Dedifferentiated amniotic fluid mesenchymal stem cell (primary cell): ENCODE data around the gene ABLIM1.

Source experiments
- DNase-seq: peaks from one replicate; pipeline ENCODE4 v3.0.0-alpha.2; 2016; ENCODE audit errors: extremely low spot score

ABLIM1 gene

GRCh38 chr10:114584419-114584818, 73.7 kb downstream of the ABLIM1 start:
- DNase-seq = peak; percentile 43

GRCh38 chr10:114581071-114581470, 77.0 kb downstream of the ABLIM1 start:
- DNase-seq = no peak

- DNase-seq = peak; percentile 91
Observed at GRCh38 chr10:114577133-114577532, 80.9 kb downstream of the ABLIM1 start.

- DNase-seq = no peak
Observed at GRCh38 chr10:114576716-114577115, 81.4 kb downstream of the ABLIM1 start.

- no peak for DNase-seq
Observed at GRCh38 chr10:114576132-114576487, 82.0 kb downstream of the ABLIM1 start.

- no peak for DNase-seq
Observed at GRCh38 chr10:114575417-114576131, 82.5 kb downstream of the ABLIM1 start.

- no peak for DNase-seq
Observed at GRCh38 chr10:114573330-114574045, 84.6 kb downstream of the ABLIM1 start.

GRCh38 chr10:114571316-114571999, 86.6 kb downstream of the ABLIM1 start:
- no peak for DNase-seq

- no peak for DNase-seq
Observed at GRCh38 chr10:114566064-114566463, 92.0 kb downstream of the ABLIM1 start.

- peak; percentile 22 for DNase-seq
Observed at GRCh38 chr10:114565066-114565465, 93.0 kb downstream of the ABLIM1 start.

- no peak for DNase-seq
Observed at GRCh38 chr10:114561008-114561523, 97.0 kb downstream of the ABLIM1 start.

- no peak for DNase-seq
Observed at GRCh38 chr10:114560144-114560543, 97.9 kb downstream of the ABLIM1 start.

- no peak for DNase-seq
Observed at GRCh38 chr10:114559636-114560035, 98.4 kb downstream of the ABLIM1 start.

- DNase-seq = no peak
Observed at GRCh38 chr10:114557854-114558253, 100.2 kb downstream of the ABLIM1 start.

- DNase-seq = no peak
Observed at GRCh38 chr10:114556236-114557122, 101.6 kb downstream of the ABLIM1 start.

GRCh38 chr10:114553436-114553835, 104.6 kb downstream of the ABLIM1 start:
- DNase-seq = no peak

- DNase-seq = no peak
Observed at GRCh38 chr10:114552050-114552449, 106.0 kb downstream of the ABLIM1 start.

- no peak for DNase-seq
Observed at GRCh38 chr10:114551636-114551972, 106.5 kb downstream of the ABLIM1 start.

- peak; percentile 54 for DNase-seq
Observed at GRCh38 chr10:114550756-114551635, 107.1 kb downstream of the ABLIM1 start.

GRCh38 chr10:114548662-114549061, 109.4 kb downstream of the ABLIM1 start:
- DNase-seq = peak; percentile 29

- no peak for DNase-seq
Observed at GRCh38 chr10:114547514-114547913, 110.6 kb downstream of the ABLIM1 start.
